GM19467 (cell line): ENCODE measurements around the gene CLDND1.

ENCODE experiments used
- ATAC-seq: cut with Tn5 transposase; IDR thresholded peaks from one replicate; pipeline ENCODE4 v1.9.1; 2021; ENCODE audit warnings: mild to moderate bottlenecking, moderate library complexity; ENCODE audit not compliant: unreplicated experiment

CLDND1 gene

DNA sequence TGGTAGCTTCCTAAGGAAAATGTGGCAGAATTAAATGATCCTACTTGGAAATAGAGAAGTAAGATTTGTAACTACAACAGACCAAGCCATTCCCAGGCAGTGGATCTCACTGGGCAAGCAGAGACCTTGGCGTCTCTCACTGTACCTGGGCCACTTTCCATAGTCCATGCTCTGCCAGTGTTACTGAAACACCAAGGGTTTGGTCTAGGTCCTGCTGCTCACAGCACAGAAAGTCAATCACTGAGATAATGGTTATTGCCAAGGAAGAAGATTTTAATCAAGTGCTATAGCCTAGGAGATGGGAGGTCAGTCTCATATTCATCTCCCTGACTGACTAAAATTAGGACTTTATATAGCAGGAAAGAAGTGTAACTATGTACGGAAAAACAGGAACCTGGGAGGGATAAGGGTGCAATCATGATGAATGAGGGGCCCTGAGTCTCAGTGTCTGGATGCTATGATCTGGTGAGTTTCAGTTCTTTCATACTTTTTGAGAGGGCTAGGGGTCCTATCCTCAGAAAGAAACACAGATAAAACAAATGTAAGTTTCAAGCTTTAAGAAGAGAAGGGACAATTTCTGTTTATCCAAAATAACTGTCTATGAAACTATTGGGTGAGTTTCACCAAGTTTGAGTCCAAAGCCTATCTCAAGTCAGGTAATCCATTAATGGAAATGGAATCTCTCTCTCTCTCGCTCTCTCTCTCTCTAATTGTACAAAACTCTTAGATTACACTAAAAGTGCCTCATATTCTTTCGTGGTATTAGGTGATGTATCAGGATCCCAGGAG lies 29.7 kb upstream of the CLDND1 start:
- no peak for ATAC-seq

DNA sequence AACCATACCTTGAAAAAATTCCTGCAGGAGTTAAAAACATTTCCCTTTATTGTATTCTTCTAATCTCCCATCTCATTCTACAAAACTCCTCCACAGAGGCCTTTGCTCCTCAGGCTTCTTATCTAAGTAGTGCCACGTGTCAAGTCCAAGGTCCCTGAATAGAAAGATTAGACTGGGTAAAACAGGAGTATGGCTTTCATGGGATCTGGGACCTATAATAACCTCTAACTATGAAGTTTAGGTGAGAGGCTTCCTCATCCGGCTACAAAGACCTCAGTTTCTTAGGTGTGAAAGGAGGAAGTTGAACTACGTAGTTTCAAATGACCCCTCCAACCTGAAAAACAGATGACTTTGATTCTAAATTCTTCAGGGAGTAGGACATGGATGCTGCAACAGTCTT lies 29.1 kb upstream of the CLDND1 start:
- ATAC-seq: no peak

DNA sequence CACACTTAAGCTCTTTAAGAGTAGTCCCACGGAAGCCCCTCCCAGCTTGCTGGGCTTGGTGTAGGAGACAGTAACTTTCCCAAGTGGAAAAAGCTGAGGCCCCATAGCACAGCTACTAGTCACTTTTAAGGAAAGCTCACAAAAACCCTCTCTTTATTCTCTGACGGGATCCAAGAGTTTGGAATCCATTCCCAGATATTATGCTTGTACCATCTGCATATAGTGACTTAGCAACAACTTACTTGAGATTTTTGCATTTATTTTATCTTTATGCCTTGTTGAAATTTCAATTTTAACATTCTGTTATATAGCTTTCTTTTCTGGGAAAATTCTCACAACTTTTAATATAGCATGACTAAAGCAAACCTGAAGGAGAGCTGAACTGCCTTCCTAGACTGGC lies 28.5 kb upstream of the CLDND1 start:
- no peak for ATAC-seq

DNA sequence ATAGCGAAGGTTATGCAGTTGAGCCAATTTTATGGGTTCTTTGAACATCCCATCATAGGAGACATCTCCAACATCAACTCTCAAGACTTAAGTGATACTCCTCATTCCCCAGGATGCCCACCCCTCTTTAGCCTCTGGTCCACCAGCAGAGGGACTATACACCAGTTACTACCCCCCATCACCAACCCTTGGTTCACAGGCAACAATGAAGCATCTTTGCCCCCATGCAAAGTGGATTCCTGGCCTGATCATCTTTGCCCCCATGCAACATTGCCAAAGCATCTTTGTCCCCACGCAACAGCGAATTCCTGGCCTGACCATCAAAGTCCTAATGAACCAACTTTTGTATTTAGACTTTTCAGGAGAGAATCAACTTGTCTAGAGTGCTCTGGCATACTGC lies 28.1 kb upstream of the CLDND1 start:
- ATAC-seq: no peak

DNA sequence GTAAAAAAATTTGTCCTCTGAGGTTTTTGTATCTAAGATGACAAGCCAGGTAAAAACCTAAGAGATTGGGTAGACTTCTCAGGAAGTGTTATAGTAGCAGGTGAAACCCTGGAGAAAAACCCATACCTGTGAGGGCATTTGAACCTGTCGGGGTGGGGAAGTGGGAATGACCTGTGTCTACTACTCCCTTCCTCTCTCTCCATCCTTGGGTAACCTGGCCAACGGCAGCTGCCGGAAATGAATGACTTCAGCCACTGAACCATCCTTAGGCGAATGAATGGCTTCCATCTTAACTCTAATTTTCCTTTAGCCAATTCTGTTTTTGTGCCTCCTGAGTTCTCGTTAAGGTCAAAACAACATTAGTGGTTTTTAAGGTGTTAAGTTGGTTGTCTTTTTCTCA lies 25.8 kb upstream of the CLDND1 start:
- ATAC-seq: no peak

DNA sequence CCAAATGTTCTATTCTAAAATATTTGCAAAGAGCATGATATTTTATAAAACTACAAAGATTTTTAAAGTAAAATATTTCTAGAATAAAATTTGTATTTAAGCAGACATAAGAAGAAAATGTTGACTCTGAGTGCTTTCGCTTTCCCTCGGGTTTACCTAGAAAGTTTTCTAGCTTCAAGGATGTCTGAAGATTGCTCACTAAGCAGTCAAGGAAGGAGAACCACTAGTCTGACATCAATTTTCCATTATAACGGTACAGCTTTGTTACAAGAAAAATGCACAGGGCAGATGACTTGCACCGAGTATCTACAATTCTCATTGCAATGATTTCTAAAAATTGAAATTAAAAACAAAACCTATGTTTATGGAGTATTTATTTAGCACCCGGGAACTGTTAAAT lies 23.2 kb upstream of the CLDND1 start:
- ATAC-seq: no peak

DNA sequence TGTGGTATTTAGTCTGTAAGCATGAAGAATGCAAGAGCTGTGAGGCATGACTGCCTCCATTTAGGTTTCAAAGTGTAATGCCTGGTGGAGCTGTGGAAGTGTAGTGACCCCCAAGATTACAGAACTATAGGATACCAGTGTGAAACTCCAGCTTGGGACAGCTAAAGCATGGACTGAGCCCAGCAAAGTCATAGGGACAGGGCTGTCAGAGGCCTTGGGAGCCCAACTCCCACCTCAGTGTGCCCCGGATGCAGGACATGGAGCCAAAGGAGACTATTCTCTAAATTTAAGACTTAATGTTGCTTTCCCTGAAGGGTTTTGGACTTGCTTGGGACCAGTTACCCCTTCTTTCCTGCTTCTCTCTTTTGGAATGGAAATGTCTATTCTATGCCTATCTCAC lies 19.9 kb upstream of the CLDND1 start:
- no peak for ATAC-seq

DNA sequence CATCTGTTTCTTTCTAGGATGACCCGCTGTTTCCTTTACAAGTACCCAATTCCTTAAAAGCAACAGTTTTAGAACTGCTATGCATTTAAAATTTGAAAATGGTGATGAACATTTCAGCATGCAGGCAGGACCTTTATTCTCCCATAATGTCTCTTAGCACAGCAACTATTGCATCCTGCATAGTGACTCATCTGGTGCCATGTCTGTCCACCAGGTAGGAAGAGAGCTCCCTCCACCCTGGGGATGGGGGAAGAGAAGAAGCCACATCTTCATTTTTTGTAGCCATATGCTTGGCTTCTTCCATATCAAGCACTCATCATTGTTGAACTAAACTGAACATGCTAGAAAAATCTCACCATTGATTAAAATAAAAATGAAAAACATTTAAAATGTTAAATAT lies 19.0 kb upstream of the CLDND1 start:
- ATAC-seq: no peak

DNA sequence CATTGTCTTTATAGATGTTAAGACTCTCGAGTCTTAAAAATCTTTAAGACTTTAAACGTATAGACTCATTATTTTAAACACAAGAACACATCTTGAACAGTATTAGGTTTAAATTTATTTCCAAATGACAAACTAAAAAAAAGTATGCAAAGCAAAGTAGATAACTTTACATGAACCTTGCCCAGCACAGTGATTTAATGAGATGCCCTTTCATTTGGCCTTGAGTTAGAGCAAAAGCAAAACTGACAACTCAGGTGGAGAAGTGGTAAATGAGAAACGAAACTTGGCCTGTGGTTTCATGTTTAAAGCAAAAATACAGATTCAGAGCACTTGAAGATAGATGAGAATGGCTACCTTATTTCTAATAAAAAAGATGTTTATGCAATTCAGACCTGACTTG lies 17.6 kb upstream of the CLDND1 start:
- ATAC-seq: peak; percentile 51

DNA sequence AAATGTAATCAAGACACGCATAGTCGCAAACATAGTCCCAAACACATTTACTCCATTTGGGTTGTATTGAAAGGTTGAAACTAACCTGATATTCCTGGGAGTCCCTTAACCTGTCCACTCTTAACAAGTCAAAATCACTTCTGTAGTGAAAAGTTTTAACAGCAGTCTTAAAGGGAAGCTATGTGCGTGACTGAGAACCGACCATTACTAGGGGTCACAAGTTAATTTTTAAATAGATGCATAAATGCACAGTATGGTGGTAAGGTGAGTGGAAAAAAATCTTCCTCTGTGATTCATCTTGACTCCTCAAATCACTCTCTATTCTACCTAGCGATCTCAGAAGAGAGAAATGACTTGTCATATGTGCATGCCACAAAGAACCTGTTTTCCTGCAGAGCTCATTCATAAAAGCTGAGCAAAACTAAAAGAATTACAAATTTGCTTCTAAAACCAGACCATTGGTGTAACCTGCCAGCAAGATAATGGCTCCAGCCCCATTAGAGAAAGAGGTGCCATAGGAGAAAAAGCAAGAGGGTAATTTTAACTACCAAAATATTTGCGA lies 13.8 kb upstream of the CLDND1 start:
- ATAC-seq: peak; percentile 63

DNA sequence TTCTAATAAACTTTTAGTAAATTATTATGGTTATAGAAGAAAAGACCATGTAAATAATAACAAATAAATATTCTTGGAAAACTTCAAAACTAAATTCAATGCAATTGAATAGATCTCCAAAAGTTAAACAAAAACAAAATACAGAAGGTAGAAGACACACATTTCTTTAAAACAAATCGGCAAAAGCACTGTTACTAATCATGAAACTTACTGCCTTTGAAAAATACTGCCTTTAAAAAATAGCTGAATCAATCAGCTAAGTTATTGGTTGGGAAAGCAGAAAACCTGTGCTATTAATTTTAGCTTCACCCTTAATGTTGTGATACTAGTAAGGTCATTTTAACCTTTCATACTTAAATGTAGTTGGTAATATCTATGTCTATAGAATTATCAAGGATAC lies 12.0 kb upstream of the CLDND1 start:
- no peak for ATAC-seq

DNA sequence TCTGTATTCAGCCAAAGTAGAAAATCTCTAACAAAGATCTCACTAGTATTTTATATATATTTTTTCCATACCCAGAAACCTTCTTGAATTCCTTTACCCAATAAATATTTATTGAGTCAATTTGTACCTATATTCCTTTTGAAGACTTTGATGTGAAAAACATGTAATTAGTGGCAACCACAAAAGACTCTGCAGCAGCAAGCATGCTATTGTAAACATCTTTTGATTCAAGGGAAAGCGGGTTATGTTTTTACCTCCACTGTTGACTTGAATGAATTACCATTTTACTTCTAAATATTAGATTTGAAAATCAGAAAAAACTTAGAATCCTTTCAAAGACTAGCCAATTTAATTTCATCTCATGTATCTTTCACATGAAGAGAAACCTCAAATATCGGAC lies 11.5 kb upstream of the CLDND1 start:
- ATAC-seq: no peak

DNA sequence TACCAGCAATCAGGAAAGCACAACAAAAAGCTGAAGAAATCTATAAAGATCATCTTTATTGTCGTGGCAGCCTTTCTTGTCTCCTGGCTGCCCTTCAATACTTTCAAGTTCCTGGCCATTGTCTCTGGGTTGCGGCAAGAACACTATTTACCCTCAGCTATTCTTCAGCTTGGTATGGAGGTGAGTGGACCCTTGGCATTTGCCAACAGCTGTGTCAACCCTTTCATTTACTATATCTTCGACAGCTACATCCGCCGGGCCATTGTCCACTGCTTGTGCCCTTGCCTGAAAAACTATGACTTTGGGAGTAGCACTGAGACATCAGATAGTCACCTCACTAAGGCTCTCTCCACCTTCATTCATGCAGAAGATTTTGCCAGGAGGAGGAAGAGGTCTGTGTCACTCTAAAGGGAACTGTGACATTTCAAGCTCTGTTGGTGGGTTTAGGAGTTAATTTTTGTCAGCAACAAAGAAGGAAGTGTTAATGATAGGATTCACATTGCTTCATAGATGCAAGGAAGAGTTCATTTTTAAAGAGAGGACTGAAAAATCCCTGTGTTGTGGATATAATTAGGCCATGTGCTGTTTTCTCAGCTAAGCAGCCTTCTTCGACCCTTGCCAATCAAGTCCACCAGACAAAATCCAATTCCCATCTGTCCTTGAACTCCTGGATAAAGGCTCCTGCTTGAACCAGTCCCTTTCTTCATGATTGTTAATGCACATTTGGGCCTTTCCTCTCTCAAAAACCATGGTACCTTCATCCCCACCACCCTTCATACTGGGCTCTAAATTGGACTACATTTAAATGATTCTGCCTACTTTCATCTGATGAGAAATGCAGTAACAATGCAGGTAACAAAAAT lies 10.2 kb upstream of the CLDND1 start:
- no peak for ATAC-seq

DNA sequence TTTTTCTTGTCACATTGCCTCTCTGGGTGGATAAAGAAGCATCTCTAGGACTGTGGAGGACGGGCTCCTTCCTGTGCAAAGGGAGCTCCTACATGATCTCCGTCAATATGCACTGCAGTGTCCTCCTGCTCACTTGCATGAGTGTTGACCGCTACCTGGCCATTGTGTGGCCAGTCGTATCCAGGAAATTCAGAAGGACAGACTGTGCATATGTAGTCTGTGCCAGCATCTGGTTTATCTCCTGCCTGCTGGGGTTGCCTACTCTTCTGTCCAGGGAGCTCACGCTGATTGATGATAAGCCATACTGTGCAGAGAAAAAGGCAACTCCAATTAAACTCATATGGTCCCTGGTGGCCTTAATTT lies 9.6 kb upstream of the CLDND1 start:
- ATAC-seq: no peak

DNA sequence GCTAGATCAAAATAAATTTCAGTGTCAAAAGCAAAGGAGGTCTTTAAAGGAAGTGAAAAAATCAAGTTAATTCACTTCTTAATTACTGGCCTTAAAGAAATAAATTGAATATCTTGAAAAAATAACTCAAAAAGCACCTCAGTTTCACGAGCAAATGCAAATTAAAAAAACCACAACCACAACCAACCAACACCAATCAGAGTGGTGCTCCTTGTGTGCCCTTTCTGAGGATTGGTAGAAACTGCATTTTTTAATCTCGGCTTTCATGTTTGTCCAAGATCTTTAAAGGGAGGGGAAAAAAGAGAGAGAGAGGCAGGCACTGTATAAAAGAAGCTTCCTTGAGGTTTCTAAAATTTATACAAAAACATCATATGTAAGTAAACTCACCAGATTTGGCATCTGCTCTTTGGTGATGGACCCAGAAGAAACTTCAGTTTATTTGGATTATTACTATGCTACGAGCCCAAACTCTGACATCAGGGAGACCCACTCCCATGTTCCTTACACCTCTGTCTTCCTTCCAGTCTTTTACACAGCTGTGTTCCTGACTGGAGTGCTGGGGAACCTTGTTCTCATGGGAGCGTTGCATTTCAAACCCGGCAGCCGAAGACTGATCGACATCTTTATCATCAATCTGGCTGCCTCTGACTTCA lies 9.0 kb upstream of the CLDND1 start, which contains the start of gene GPR15:
Gene GPR15, plus strand, starts transcription at position 357 of the 653 bp plus-strand sequence. Its CDS starts 56 bp downstream, at position 413.
- ATAC-seq: peak; percentile 30

DNA sequence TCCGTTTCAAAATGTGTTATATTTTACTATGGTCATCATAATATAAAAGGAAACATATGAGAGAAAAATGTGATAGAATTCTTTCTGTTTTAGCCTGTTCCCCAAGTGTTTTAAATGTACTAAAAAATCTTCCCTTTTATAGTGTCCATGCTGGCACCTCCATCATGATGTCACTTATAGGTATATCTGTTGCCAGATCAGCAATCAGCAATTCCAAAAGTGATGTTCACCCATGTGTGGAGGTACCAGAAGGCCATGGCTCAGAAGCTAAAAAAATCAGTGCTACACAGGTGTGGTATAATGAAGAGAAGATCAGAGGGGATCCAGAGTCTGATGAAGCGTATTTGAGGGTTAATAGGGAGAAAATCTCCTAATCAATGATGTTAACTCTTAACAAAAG lies 8.0 kb upstream of the CLDND1 start:
- no peak for ATAC-seq

DNA sequence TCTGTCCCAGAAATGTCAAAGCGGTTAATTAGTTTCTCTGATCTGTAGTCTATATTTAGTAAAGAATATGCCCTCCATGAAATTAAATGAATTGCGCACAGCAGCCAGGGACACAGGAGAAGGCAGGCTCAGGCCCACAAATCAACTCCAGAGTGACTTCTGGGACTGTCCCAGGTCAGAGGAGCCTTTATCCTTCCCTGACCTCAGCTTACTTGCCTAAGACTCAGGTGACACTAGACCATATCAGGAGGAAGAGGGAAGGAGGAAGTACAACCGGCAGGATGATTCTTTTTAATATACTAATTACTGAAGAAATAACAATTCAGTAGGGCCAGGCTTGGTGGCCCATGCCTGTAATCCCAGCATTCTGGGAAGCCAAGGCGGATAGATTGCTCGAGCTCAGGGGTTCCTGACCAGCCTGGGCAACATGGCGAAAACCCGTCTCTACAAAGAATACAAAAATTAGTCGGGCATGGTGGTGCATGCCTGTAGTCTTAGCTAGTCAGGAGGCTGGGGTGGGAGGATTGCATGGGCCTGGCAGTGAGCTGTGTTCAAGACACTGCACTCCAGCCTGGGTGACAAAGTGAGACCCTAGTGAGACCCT lies 7.3 kb upstream of the CLDND1 start:
- ATAC-seq: no peak

DNA sequence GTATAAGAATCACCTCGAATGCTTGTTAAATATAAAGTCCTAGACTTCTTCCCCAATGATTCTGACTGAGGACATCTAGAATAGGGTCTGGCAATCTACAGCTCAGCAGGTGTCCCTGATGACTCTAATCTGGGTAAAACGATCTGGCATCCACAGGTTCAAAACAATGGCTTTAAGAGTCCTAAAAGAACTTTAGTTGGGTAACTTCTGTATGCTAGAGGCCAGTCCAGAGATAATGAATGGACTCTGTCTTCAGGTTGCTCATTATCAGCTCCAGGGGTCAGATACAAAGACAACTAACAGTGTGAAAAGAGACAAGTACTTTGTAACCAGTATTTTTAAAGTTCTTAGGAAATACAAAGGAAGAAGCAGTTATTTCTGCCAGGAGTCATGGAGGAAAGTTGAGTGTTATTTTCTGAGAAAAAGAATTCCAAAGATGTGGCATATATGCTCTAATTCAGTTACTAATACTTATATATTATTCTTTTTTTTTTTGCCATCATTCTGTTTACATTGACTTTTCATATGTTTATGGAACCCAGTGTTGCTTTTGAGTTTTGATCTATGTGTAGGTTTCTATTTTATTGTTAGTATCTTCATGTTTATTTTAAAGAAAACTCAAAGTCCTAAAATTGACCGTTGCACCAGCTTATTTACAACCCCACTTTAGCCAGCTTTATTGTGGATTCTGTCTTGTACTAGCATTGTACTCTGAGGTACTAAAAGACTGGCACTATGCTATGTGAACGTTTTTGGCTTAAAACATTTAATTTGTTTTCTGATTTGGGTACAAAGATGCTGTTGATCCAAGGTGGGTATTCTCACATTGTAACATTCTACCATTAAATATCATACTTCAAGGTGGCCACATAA lies 6.0 kb upstream of the CLDND1 start:
- ATAC-seq: no peak

DNA sequence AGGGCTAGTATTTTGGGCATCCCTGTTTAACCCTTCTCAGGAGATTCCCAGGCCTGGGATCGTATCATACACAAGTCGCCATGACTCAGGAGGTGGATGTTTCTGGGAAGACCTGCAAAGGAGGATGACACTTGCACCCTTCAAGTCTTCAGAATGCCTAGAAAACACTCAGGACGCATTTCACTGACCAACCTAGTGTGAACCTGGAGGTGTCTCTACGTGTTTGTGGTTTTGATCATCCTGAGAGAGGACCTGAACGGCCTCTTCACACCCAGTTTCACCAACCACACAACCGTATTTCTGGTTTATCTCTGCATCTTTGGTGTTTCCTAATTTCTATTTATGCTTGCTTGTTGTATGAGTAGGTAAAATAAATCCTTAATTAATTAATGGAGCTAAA lies 2.8 kb upstream of the CLDND1 start:
- no peak for ATAC-seq
